Measurements from ENCODE around the gene SLC38A11. TPM values are rescaled to one million over a fixed set of nuclear protein-coding genes. Genes with fewer than 3 reads are reported as not detected.

SLC38A11 gene
- total RNA-seq, 1 experiment from 2014 or later, result not detected

DNA sequence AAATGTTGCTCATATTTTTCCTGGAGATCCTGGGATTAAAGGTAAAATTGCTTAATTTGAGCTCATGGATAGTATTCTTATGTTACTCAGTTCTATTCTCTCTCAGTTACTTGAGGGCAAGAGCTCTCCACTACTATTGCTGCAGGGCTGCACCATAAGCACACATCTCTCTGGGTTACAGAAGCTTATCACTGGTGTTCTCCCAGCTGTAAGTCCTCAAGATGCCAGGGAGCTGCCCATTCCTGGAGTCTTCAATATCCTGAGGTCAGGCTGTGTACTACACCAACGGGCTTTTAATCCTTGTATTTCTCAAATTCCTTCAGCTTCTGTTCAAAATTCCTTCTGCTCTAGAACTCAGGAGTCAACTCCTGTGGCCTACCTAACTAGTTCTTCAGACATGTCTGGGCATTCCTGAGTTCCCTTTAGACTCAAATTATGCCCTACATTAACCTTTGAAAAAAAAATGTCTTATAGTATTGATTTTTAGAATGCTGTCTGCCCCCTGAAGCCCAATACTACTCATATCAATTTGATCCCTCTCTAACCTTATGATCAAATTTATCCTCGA is 96.0 kb downstream of the SLC38A11 start:
- in situ Hi-C loops (cut with HindIII; ENCODE audit: low sequenced_read_pairs), result no loop called here

DNA sequence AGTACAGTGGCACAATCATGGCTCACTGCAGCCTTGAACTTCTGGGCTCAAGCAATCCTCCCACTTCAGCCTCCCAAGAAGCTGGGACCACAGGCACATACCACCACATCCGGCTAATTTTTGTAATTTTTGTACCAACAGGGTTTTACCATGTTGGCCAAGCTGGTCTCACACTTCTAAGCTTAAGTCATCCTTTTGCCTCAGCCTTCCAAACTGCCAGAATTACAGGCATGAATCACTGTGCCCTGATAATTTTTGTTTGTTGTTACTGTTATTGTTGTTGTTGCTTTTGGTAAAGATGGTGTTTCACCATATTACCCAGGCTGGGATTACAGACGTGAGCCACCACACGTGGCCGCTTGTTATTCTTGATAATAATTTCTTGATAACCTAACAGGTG is 103.2 kb downstream of the SLC38A11 start:
- DNase-seq (ENCODE audit: low spot score), result no peak
- in situ Hi-C loops (cut with HindIII; ENCODE audit: low sequenced_read_pairs), result no loop called here

More for the DNA sequence above, 96.0 kb downstream of the SLC38A11 start:
- no peak for DNase-seq (ENCODE audit: low spot score)

DNA sequence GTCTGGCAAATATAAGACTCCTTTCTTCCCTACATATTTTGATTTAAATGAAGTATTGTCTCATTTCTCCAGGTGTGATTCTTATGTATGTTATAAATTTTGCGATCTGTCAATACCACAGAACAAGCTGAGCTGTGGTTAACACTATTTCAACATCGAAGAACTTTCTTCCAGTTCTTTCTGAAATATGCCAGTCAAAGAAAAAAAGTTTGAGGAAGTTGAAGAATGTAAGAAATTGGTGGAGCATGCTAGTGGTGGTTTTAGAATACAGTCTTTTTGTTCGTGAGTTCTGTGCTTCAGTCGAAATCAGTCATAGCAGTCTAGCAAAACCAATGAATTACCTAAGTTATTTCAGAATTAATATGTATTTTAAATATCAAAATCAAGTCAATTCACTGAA is 105.1 kb downstream of the SLC38A11 start:
- no peak for DNase-seq (ENCODE audit: low spot score)
- in situ Hi-C loops (cut with HindIII; ENCODE audit: low sequenced_read_pairs), result no loop called here

DNA sequence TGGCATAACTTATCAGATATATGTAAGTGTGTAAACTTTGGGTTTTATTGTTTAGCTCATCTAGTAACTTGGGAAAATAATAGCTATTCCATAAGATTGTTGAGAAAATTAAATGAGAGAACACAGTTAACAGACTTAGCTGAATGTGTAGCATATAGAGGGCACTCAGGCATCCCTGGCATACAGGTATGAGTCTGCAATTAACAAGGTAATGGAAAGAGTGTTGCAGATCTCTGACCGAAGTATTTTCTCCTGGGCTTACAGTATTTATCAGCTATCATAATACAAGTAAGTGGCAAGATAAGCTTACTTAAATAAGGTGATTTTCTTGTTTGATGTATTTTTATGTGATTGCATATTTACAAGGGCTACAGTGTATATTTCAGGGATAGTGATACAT is 105.8 kb downstream of the SLC38A11 start:
- in situ Hi-C loops (cut with HindIII; ENCODE audit: low sequenced_read_pairs), result no loop called here
- DNase-seq (ENCODE audit: low spot score), result no peak

DNA sequence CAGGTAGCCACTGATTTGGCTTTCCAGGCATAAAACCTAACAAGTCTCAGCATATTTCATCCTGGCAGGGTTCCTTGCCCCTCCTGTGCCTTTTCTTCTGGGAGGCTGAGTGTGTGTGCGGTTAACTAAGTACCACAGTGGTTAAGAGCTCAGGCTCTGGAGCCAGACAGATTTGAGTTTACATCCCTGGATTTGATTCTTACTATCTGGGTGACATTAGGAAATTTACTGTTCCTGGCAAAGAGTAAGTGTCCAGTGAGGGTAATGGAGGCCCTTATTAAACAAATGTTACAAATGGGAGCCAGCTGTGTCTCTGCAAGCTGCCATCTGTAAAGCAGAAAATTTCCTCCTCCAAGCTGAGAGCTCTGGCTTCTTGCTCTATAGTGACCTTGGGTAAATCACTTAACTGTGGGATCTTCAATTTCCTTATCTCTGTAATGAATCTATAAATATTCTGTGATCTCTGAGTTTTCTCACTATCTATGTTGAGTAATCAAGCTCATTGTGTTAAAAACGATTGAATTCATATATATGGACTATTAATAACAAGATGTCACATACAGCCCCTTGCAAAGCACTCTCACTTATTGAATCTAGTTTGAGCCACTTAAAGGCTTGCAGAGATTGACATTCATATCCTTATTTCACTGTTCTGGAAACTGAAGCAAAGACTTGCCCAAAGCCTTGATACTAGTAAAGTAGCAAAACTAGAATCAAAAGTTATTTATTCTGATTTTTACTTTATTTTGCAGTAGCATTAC is 107.2 kb downstream of the SLC38A11 start:
- no peak for DNase-seq (ENCODE audit: low spot score)
- in situ Hi-C loops (cut with HindIII; ENCODE audit: low sequenced_read_pairs), result no loop called here

DNA sequence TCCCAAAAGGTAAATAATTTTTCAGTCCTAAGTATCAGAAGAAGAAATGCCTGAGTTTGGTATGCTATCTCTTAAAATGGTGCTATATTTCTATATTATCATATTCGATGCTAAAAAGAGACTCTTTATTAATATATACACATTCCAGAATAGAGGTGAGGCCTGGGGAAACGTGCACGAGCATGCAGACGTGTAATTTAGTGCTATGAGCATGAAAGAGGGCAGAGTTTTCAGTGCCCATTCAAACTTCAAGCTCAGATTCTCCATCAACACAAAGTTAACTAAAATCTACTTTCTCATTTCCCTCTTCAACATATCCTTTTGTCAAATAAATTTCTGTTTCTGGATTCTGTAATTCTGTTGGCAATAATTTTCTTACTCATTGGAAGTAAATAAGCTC is 108.0 kb downstream of the SLC38A11 start:
- DNase-seq (ENCODE audit: low spot score), result no peak
- in situ Hi-C loops (cut with HindIII; ENCODE audit: low sequenced_read_pairs), result no loop called here

DNA sequence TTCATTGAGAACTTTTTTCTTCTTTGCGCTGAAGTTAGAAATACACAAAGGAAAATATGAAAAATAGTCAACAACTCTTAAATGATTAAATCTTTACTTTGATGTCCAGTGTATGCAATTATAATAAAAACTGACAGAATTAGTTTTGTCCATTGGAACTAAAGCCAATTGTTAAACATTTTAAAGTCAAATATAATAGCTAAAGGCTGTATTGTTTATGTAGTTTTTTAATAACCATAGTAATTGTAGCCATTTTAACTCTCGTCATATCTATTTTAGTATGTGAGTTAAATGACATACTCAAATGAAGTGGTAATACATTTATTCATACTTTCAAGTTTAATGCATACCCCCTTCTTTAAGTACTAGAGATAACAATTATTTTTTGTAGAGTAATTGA is 109.0 kb downstream of the SLC38A11 start:
- DNase-seq (ENCODE audit: low spot score), result no peak
- in situ Hi-C loops (cut with HindIII; ENCODE audit: low sequenced_read_pairs), result no loop called here

Other genes with a start within 250 kb of the SLC38A11 start
- gene COBLL1, start 113.7 kb downstream of the SLC38A11 start, total RNA-seq (2014; rRNA removed; shearing (Covaris generic)), result not detected in 2 replicates
- not detected in 2 replicates for gene SCN3A, start 248.5 kb upstream of the SLC38A11 start, total RNA-seq (2014; rRNA removed; shearing (Covaris generic))

All from G401 (cell line).